WI38 (cell line): ENCODE results near the gene PRPF40B.

Source experiments
- H3K4me3 ChIP-seq: 2 replicates; pipeline ENCODE4 v1.5.1; 2011; ENCODE audit warnings: low read depth, mild to moderate bottlenecking, control low read depth, low read length
- CTCF ChIP-seq: IDR thresholded peaks from 2 replicates; pipeline ENCODE4 v1.5.1; 2012; ENCODE audit warnings: low read depth, mild to moderate bottlenecking, control low read depth, low read length

PRPF40B gene

GRCh38 chr12:49632401-49632800 lies 9.0 kb downstream of the PRPF40B start:
- TF ChIP-seq CTCF: no peak
- no peak overlapping the region for H3K4me3 ChIP-seq

- TF ChIP-seq CTCF: no peak
- no peak overlapping the region for H3K4me3 ChIP-seq
Measured at GRCh38 chr12:49632986-49633702, 9.8 kb downstream of the PRPF40B start.

GRCh38 chr12:49633703-49634345 lies 10.5 kb downstream of the PRPF40B start:
- TF ChIP-seq CTCF: no peak
- H3K4me3 ChIP-seq: no peak overlapping the region

- H3K4me3 ChIP-seq: no peak overlapping the region
- no peak for TF ChIP-seq CTCF
Measured at GRCh38 chr12:49635036-49635435, 11.7 kb downstream of the PRPF40B start.

- H3K4me3 ChIP-seq: no peak overlapping the region
- TF ChIP-seq CTCF: no peak
Measured at GRCh38 chr12:49635656-49636055, 12.3 kb downstream of the PRPF40B start.

GRCh38 chr12:49636574-49636973 lies 13.2 kb downstream of the PRPF40B start:
- no peak overlapping the region for H3K4me3 ChIP-seq
- no peak for TF ChIP-seq CTCF

- peak; percentile 76 for TF ChIP-seq CTCF
- no peak overlapping the region for H3K4me3 ChIP-seq
Measured at GRCh38 chr12:49636979-49637755, 13.8 kb downstream of the PRPF40B start.
